ENCODE measurements around the gene TBC1D8. TPM values are rescaled to one million over a fixed set of nuclear protein-coding genes. Genes with fewer than 3 reads are reported as not detected.

The TBC1D8 gene
- total RNA-seq, 1 experiment from 2014 or later, result 48.1 TPM

DNA sequence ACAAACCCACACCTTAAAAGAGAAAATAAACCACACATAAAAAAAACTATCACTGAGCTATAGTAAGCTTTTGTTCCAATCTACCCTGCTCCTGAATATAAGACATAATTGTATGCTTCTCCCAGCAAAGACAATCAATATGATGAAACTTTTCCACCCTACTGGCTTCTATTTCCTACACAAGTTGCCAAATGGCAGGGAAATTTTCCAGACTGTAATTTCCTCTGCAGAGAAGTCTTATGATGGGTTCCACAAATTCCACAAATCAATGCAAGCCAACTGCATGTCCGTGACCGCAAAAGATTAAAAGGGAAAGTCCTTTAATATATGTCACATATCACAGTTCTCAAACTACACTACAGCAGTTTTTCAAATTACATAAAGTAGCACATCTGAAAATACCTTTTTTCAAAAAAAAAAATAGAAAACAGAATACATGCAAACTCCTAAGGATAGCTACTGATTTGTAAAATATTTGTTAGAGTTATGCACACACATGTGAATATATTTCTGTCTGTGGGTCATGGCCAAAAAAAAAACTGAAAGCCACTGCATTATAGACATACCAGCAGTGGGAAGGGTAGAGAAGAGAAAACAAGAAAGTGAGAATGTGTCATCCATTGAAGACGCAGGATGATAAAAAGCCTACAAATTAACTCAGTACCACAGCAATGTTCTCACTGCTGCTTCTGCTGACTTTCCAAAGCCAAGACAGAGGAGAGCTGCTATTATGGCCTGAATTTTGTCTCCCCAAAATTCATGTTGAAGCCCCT, 87.6 kb downstream of the TBC1D8 start:
- no peaks in the 10 kb centered on the region for H3K9me3 Mint-ChIP-seq (ENCODE audit: unreplicated experiment)
- H3K36me3 Mint-ChIP-seq (ENCODE audit: insufficient read depth, unreplicated experiment), result peaks cover 84% of the 10 kb centered on the region
- H3K27me3 Mint-ChIP-seq (ENCODE audit: insufficient read depth, unreplicated experiment), result no peaks in the 10 kb centered on the region
- peak overlapping the region; percentile 85 for H3K27ac Mint-ChIP-seq (ENCODE audit: low read depth, unreplicated experiment)
- peak; percentile 55 for DNase-seq (ENCODE audit: unreplicated experiment)
- peaks cover 48% of the 10 kb centered on the region for H3K4me1 Mint-ChIP-seq (ENCODE audit: insufficient read depth, unreplicated experiment)
- POLR2A ChIA-PET, result interaction anchor here (0.6 to 5.1 kb wide), 10 partner anchors 8 to 89 kb away, joined by 3 to 26 read pairs (median 12); partner anchors contain the start of gene TBC1D8
- no TSS peak for BruUV-seq (replicated peaks)
- intact Hi-C loops (cut with micrococcal nuclease), result loop anchor here (1.0 kb wide), 1 partner anchor 83 kb away; no protein-coding TSS in a partner anchor
- CTCF ChIA-PET, result interaction anchor here (0.6 to 2.4 kb wide), 14 partner anchors 10 to 682 kb away, joined by 3 to 10 read pairs (median 3); no protein-coding TSS in a partner anchor
- TF ChIP-seq, protein P1, sequence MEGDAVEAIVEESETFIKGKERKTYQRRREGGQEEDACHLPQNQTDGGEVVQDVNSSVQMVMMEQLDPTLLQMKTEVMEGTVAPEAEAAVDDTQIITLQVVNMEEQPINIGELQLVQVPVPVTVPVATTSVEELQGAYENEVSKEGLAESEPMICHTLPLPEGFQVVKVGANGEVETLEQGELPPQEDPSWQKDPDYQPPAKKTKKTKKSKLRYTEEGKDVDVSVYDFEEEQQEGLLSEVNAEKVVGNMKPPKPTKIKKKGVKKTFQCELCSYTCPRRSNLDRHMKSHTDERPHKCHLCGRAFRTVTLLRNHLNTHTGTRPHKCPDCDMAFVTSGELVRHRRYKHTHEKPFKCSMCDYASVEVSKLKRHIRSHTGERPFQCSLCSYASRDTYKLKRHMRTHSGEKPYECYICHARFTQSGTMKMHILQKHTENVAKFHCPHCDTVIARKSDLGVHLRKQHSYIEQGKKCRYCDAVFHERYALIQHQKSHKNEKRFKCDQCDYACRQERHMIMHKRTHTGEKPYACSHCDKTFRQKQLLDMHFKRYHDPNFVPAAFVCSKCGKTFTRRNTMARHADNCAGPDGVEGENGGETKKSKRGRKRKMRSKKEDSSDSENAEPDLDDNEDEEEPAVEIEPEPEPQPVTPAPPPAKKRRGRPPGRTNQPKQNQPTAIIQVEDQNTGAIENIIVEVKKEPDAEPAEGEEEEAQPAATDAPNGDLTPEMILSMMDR (IDR thresholded peaks at IDR 0.05; ENCODE audit: unreplicated experiment), result no peak
- H3K4me3 Mint-ChIP-seq (ENCODE audit: unreplicated experiment), result peak overlapping the region; percentile 56

DNA sequence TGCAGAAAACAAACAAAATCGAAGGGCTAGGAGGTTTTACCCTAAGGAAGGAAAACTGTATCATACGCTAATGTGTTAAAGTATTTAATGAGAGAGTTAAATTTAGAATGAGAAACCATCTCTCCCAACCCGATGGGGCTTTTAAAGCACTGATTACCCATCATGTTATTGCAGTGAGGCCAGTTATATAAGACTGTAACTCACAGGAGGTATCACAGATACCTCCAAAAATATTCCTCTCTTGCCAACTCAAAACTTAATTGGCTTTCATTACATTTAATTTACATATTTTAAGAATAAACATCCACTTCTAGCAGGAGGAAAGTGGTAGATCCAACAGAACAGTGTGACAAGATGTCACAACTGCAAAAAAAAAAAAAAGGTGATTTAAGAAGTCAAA, 92.8 kb downstream of the TBC1D8 start:
- CTCF ChIA-PET, result interaction anchor here (0.6 kb wide), 1 partner anchor 10 kb away, joined by 3 read pairs; no protein-coding TSS in a partner anchor
- peaks cover 24% of the 10 kb centered on the region for H3K4me1 Mint-ChIP-seq (ENCODE audit: insufficient read depth, unreplicated experiment)
- TF ChIP-seq, protein P1 (IDR thresholded peaks at IDR 0.05; ENCODE audit: unreplicated experiment), result no peak
- no peaks in the 10 kb centered on the region for H3K27me3 Mint-ChIP-seq (ENCODE audit: insufficient read depth, unreplicated experiment)
- intact Hi-C loops (cut with micrococcal nuclease), result no loop called here
- H3K27ac Mint-ChIP-seq (ENCODE audit: low read depth, unreplicated experiment), result no peak overlapping the region
- DNase-seq (ENCODE audit: unreplicated experiment), result no peak
- H3K4me3 Mint-ChIP-seq (ENCODE audit: unreplicated experiment), result no peak overlapping the region
- no peaks in the 10 kb centered on the region for H3K9me3 Mint-ChIP-seq (ENCODE audit: unreplicated experiment)
- no TSS peak for BruUV-seq (replicated peaks)
- POLR2A ChIA-PET, result no interaction called here
- H3K36me3 Mint-ChIP-seq (ENCODE audit: insufficient read depth, unreplicated experiment), result peaks cover 89% of the 10 kb centered on the region

DNA sequence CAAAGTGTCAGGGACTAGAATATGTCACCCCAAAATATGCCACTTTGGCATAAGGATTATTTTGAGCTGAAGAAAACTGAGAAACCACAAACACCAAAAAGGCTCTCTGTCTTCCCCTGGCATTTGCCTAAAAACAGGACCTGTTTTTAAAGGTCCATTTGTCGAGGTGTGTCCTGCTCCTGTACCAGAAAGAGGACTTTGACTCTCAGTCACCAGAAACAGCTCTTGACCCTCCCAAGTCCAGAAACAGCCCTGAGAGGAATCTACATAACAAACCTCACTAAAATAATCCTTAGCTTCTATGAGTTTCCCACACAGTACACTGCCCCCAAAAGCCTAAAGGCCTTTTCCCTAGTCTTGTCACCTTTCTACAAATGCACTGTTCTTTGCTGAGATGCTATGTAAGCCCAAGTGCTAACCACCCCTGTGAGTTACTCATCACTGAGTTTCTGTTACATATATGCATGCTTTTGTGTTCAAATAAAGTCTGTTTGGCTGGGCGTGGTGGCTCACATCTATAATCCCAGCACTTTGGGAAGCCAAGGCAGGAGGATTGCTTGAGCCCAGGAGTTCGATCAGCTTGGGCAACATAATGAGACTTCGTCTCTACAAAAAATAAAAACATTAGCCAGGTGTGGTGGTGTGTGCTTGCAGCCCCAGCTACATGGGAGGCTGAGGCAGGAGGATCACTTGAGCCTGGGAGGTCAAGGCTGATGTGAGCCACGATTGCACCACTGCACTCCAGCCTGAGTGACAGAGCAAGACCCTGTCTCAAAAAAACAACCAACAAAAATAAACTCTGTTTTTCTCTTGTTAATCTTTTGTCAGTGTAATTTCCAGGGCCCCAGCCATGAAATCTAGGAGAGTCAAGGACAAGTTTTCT, 93.9 kb downstream of the TBC1D8 start:
- Mint-ChIP-seq H3K27ac (ENCODE audit: low read depth, unreplicated experiment) (peak overlapping the region; percentile 9), H3K9me3 (ENCODE audit: unreplicated experiment) (no peaks in the 10 kb centered on the region), H3K36me3 (ENCODE audit: insufficient read depth, unreplicated experiment) (peaks cover 99% of the 10 kb centered on the region), H3K4me3 (ENCODE audit: unreplicated experiment) (no peak overlapping the region), H3K27me3 (ENCODE audit: insufficient read depth, unreplicated experiment) (no peaks in the 10 kb centered on the region), H3K4me1 (ENCODE audit: insufficient read depth, unreplicated experiment) (peaks cover 17% of the 10 kb centered on the region)
- ChIA-PET POLR2A (interaction anchor here (1.0 to 1.4 kb wide), 2 partner anchors 63 to 93 kb away, joined by 3 read pairs; no protein-coding TSS in a partner anchor), CTCF (interaction anchor here (0.5 to 1.9 kb wide), 4 partner anchors 8 to 96 kb away, joined by 3 to 6 read pairs (median 4); no protein-coding TSS in a partner anchor)
- BruUV-seq (replicated peaks), result TSS peak; percentile 9
- DNase-seq (ENCODE audit: unreplicated experiment), result no peak
- intact Hi-C loops (cut with micrococcal nuclease), result no loop called here
- TF ChIP-seq, protein P1 (IDR thresholded peaks at IDR 0.05; ENCODE audit: unreplicated experiment), result no peak

DNA sequence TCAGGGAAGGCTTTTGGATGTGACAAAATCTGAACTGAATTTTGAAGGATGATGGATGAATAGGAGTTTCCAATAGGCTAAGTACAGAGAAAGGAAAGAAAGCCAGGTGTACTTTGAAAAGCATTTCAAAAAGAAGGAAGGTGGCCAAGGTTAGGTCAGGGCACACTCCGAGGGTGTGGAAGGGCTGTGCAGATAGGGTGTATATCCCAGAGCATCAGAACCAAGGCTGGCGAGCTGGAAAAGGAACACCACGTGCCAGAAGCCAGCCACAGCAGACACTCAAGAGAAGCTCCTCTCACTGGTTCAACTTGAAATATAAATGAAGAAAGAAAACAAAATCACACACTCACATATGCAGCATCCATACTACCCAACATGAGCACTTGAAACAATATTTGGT, 98.1 kb downstream of the TBC1D8 start:
- no peak overlapping the region for H3K4me3 Mint-ChIP-seq (ENCODE audit: unreplicated experiment)
- H3K9me3 Mint-ChIP-seq (ENCODE audit: unreplicated experiment), result no peaks in the 10 kb centered on the region
- peaks cover 99% of the 10 kb centered on the region for H3K36me3 Mint-ChIP-seq (ENCODE audit: insufficient read depth, unreplicated experiment)
- no peaks in the 10 kb centered on the region for H3K27me3 Mint-ChIP-seq (ENCODE audit: insufficient read depth, unreplicated experiment)
- DNase-seq (ENCODE audit: unreplicated experiment), result no peak
- peak overlapping the region; percentile 54 for H3K27ac Mint-ChIP-seq (ENCODE audit: low read depth, unreplicated experiment)
- intact Hi-C loops (cut with micrococcal nuclease), result no loop called here
- TF ChIP-seq, protein P1 (IDR thresholded peaks at IDR 0.05; ENCODE audit: unreplicated experiment), result no peak
- CTCF ChIA-PET, result interaction anchor here (0.5 kb wide), 1 partner anchor 88 kb away, joined by 3 read pairs; no protein-coding TSS in a partner anchor
- no peaks in the 10 kb centered on the region for H3K4me1 Mint-ChIP-seq (ENCODE audit: insufficient read depth, unreplicated experiment)
- BruUV-seq (replicated peaks), result no TSS peak
- POLR2A ChIA-PET, result interaction anchor here (0.7 kb wide), 1 partner anchor 59 kb away, joined by 3 read pairs; no protein-coding TSS in a partner anchor
